Right renal pelvis (tissue), 4 donors: ENCODE results near the gene MYOZ1. TPM values are rescaled to one million over a fixed set of nuclear protein-coding genes. Genes with fewer than 3 reads are reported as not detected.
"Not testable (repeated sequence)": the region's sequence is repeated elsewhere in the genome, so short reads cannot be mapped to it uniquely, and the experiment has no call there.

Source experiments
- DNase-seq, 4 donors: peaks; one replicate each; pipeline ENCODE4 v3.0.0-alpha.2; 2013; ENCODE audit warnings: low read depth in 4 of 4, low spot score in 3 of 4, missing footprints in 1 of 4
- polyA plus RNA-seq, 4 donors: library from polyadenylated mRNA; unstranded; fragments of 120-200 nt; gene quantifications; one replicate each; pipeline ENCODE4 v1.2.1, GENCODE V29; 2013; ENCODE audit not compliant: insufficient read length in 4 of 4

MYOZ1 gene
- polyA plus RNA-seq, 4 donors, result 4.9 to 7.1 (median 5.9) TPM

DNA sequence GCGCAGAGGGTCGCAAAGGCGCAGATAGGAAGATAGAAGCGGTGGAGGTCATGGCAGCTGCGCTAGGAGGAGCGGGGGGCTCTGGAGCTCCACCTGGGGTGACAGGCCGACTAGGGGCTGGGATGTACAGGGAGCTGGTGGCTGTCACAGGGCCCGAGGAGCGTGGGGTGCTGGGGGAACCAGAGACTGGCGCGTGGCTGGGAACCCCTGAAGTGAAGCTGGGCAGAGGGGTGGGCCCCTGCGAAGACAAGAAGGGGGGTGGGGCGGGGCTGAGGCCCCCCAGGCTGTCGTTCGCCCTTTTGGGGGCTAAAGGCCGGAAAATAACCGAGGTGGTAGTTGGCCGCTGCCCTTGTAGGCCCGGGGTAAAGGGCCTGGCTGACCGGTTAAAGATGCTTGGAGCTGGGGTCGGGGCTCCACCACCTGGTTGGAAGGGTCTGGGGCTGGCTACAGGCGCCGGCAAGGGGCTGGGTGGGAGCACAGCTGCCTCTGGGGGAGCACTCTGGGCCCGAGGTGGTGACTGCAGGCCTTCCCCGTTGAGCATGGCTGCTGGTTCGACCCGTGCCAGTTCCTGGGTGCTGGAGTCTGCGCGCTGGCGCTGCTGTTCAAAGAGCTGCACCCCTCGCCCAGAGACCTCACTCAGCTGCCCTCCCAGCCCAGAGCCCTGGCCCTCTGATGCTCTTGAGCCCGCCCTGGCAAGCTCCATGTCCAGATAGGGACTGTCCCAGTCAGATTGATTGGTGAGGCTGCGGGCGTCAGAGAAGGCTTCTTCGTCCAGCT, 6.8 kb upstream of the MYOZ1 start:
- no peak for DNase-seq

DNA sequence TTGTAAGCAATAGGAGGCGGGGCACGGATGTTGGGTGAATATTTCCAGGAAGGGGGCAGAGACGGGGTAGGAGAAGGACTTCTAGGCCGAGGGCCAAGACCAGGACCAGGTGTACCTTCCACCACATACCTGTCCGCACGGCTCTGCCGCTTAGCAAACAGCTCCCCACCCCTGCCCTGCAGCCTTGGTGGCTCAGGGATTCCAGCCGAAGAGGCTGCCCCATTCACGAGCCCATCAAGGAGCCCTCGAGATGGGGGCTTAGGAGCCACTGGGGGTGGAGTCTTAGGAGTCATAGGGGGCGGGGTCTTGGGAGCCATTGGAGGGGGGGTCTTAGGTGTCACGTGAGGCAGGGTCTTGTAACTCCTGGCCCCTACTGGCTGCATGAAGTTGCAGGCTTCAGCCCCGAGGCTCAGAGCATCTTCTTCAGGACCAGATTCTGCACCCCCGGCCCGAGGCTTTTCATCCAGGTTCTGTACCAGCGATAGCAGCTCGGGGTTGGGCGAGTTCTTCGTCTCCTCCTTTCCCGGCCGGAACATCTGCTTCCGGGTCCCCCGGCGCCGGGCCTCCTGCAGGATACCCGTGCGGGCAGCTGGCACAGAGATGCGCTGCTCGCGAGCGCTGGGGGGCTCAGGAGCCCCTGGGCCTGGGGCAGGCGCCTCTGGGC, 6.1 kb upstream of the MYOZ1 start:
- DNase-seq, result peak in 3 of 4 donors; percentile 54 to 73 (median 54)

- no peak for DNase-seq
Observed at GRCh38 chr10:73646598-73647041, 5.3 kb upstream of the MYOZ1 start.

DNA sequence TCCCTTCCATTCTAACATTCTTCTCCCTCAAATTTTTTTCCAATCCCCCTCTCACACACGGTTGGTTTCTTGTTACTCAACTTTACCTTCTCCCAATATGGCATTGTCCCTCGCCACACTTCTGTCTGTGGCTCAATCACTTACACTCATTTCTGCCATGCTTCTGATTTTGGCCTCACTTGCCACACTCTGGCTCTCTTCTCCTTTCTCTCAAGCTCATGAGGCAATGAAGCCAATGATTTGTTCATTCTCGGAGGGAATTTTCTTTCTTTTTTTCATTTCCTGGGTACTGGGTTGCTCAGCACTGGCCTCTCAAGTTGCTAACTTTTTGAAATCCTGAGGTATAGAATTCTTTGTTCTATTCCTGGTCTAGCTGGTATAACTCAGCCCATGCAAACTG, 4.0 kb upstream of the MYOZ1 start:
- no peak for DNase-seq

GRCh38 chr10:73644767-73645166, 3.5 kb upstream of the MYOZ1 start:
- DNase-seq, result no peak

DNA sequence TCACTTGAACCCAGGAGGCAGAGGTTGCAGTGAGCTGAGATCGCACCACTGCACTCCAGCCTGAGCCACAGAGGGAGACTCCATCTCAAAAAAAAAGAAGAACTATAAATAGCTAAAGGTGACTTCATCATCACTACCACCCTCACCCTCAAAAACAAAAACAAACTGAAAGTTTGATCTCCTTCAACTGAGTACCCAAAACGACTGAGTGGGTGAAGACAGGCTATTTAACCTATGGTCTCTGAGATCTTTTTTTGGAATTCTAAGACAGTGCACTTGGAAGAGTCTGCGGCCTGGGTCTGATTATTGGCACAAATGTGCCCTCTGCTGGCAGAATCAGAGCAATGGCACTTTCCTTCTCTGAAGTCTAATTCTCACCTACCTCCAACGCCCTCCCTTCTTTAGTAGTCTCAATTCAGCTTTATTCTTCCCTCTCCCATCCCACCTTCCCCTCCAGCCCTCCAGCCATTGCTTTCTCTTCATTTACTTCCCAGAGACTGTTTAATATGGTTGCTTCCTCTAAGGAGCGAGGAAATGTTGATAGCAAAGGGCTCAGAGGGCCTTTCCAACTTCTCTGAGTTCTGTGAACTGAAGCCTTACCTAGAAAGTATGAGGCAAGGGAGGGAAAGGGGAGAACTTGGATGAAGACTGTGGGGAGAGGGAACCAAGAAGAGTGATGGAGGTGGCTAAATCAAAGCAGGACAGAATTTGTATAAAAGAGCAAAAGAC, 2.9 kb upstream of the MYOZ1 start:
- DNase-seq, result peak in 2 of 4 donors; percentile 50 to 57

GRCh38 chr10:73643362-73643761, 2.1 kb upstream of the MYOZ1 start:
- DNase-seq, result no peak

- DNase-seq, result no peak
Observed at GRCh38 chr10:73639286-73639685, 2.0 kb downstream of the MYOZ1 start.

GRCh38 chr10:73635781-73636180, 5.5 kb downstream of the MYOZ1 start:
- no peak for DNase-seq

- no peak for DNase-seq
Observed at GRCh38 chr10:73634421-73634820, 6.9 kb downstream of the MYOZ1 start.

GRCh38 chr10:73629165-73629564, 12.1 kb downstream of the MYOZ1 start:
- no peak for DNase-seq

DNA sequence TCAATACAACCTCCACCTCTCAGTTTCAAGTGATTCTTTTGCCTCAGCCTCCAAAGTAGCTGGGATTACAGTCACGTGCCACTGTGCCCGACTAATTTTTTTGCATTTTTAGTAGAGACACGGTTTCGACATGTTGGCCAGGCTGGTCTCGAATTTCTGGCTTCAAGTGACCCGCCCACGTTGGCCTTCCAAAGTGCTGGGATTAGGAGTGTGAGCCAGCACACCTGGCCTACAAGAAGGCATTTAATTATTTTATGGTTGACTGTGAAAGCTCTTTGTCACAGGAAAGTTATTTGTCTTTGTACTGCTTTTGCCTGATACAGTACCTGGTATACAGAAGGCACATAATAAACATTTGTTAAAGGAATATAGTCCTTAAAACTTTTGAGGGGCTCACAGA, 12.9 kb downstream of the MYOZ1 start:
- DNase-seq, result no peak

- DNase-seq, result no peak
Observed at GRCh38 chr10:73627300-73627699, 14.0 kb downstream of the MYOZ1 start.

GRCh38 chr10:73625884-73626752, 15.2 kb downstream of the MYOZ1 start:
- DNase-seq, result peak; percentile 95 to 98 (median 98)

GRCh38 chr10:73625004-73625883, 16.0 kb downstream of the MYOZ1 start:
- DNase-seq, result peak in 1 of 4 donors; percentile 46

- no peak for DNase-seq
Observed at GRCh38 chr10:73623056-73623455, 18.2 kb downstream of the MYOZ1 start.

GRCh38 chr10:73620974-73621373, 20.3 kb downstream of the MYOZ1 start:
- not testable (repeated sequence) for DNase-seq

DNA sequence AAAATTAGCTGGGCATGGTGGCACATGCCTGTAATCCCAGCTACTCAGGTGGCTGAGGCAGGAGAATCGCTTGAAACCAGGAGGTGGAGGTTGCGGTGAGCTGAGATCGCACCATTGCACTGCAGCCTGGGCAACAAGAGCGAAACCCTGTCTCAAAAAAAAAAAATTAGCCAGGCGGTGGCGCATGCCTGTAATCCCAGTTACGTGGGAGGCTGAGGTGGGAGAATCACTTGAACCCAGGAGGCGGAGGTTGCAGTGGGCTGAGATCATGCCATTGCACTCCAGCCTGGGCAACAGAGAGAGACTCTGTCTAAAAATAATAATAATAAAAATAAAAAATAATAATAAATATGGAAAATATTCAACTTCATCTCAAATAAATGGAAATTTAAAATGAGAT, 24.1 kb downstream of the MYOZ1 start:
- not testable (repeated sequence) for DNase-seq

- DNase-seq, result no peak
Observed at GRCh38 chr10:73614720-73615119, 26.6 kb downstream of the MYOZ1 start.
